Small intestine (tissue), 7 donors: ENCODE data around the gene LEUTX. TPM values are rescaled to one million over a fixed set of nuclear protein-coding genes. Genes with fewer than 3 reads are reported as not detected.
A peak's percentile ranks its signal among the peaks of the same experiment; 100 is the strongest.
"Not testable (repeated sequence)": the region's sequence is repeated elsewhere in the genome, so short reads cannot be mapped to it uniquely, and the experiment has no call there.

ENCODE experiments used
- DNase-seq, 2 donors: peaks; one replicate each; pipeline versions ENCODE4 v3.0.0 to v3.0.0-alpha.2; 2013
- FAIRE-seq: peaks from 2 replicates; lab custom pipeline; 2012; peaks lifted over from hg19 to GRCh38; lab: Jason Lieb, UNC
- H3K27ac ChIP-seq, 3 donors: one replicate each; pipeline ENCODE4 v1.5.1; 2013; ENCODE audit warnings: low read length in 2 of 3, mild to moderate bottlenecking in 2 of 3, control low read depth in 1 of 3, inconsistent platforms in 1 of 3, low read depth in 1 of 3, moderate library complexity in 1 of 3
- H3K27me3 ChIP-seq, 3 donors: one replicate each; pipeline ENCODE4 v1.6.1; 2013; ENCODE audit warnings: low read length in 3 of 3, inconsistent platforms in 1 of 3; ENCODE audit not compliant: control insufficient read depth in 3 of 3, insufficient read depth in 3 of 3
- H3K36me3 ChIP-seq, 3 donors: one replicate each; pipeline ENCODE4 v1.6.1; 2013; ENCODE audit warnings: low read length in 3 of 3, inconsistent platforms in 1 of 3, low read depth in 1 of 3, mild to moderate bottlenecking in 1 of 3, moderate library complexity in 1 of 3; ENCODE audit not compliant: control insufficient read depth in 3 of 3, insufficient read depth in 2 of 3
- H3K4me1 ChIP-seq, 3 donors: one replicate each; pipeline ENCODE4 v1.6.1; 2013; ENCODE audit warnings: low read length in 2 of 3, inconsistent platforms in 1 of 3, low read depth in 1 of 3, mild to moderate bottlenecking in 1 of 3, moderate library complexity in 1 of 3; ENCODE audit not compliant: control insufficient read depth in 3 of 3, insufficient read depth in 2 of 3
- H3K4me3 ChIP-seq, 3 donors: one replicate each; pipeline ENCODE4 v1.5.1; 2013; ENCODE audit warnings: low read length in 3 of 3, control low read depth in 1 of 3, inconsistent platforms in 1 of 3, low read depth in 1 of 3, mild to moderate bottlenecking in 1 of 3, moderate library complexity in 1 of 3
- H3K9me3 ChIP-seq, 2 donors: one replicate each; pipeline ENCODE4 v1.6.1; 2013; ENCODE audit warnings: low read depth in 1 of 2, low read length in 1 of 2; ENCODE audit not compliant: control insufficient read depth in 2 of 2, insufficient read depth in 1 of 2
- WGBS, 3 donors: extraction: QIAGEN DNeasy Blood & Tissue Kit; methylation state at CpG; one replicate each; pipeline ENCODE4 v1.1.7; 2013; 5-methylcytosine and 5-hydroxymethylcytosine counted together
- polyA plus RNA-seq, 4 donors: library from polyadenylated mRNA; stranded (reverse) in 3 of 4; unstranded in 1 of 4; fragments of 200-250 nt in 3 of 4; fragments of 120-200 nt in 1 of 4; gene quantifications; one replicate each; pipeline versions ENCODE4 v1.2.1 to v1.2.3, GENCODE V29; 2013
- donor health status: healthy with polysubstance abuse.
- donor health status: control.
- donor health status: control.
- donor health status: Bipolar disorder and iron deficiency.
- donor health status: healthy.

LEUTX gene
- polyA plus RNA-seq, 4 donors, result not detected

GRCh38 chr19:39759457-39760184 is 19.0 kb upstream of the LEUTX start:
- no peak for DNase-seq
- H3K9me3 ChIP-seq, result no peaks in the 10 kb centered on the region
- H3K27me3 ChIP-seq, result peaks cover 0 to 2% (median 0%) of the 10 kb centered on the region in 3 donors
- WGBS, 3 donors, result 56 to 64% (median 59%) methylated on average over 4 of the region's 4 CpGs
- H3K4me3 ChIP-seq, result no peak overlapping the region
- no peaks in the 10 kb centered on the region for H3K36me3 ChIP-seq
- FAIRE-seq, result no peak
- H3K4me1 ChIP-seq, result no peaks in the 10 kb centered on the region
- H3K27ac ChIP-seq, result no peak overlapping the region

- 93 to 100% (median 94%) methylated on average over 1 of the region's 1 CpG for WGBS, 3 donors
- H3K27me3 ChIP-seq, FAIRE-seq, H3K9me3 ChIP-seq, H3K36me3 ChIP-seq, DNase-seq, H3K4me1 ChIP-seq, H3K4me3 ChIP-seq, H3K27ac ChIP-seq: not testable (repeated sequence)
Measured at GRCh38 chr19:39761851-39762250, 16.8 kb upstream of the LEUTX start.

- Histone ChIP-seq H3K9me3 (peaks cover 0 to 5% of the 10 kb centered on the region in 2 donors), H3K27ac (no peak overlapping the region), H3K27me3 (no peaks in the 10 kb centered on the region), H3K4me1 (no peaks in the 10 kb centered on the region), H3K4me3 (no peak overlapping the region), H3K36me3 (no peaks in the 10 kb centered on the region)
- no peak for FAIRE-seq
- peak; percentile 49 to 61 for DNase-seq
- WGBS, 3 donors, result 43 to 45% (median 43%) methylated on average over 16 of the region's 16 CpGs
Measured at GRCh38 chr19:39765091-39766076, 13.3 kb upstream of the LEUTX start.

- Histone ChIP-seq H3K27ac (no peak overlapping the region), H3K4me3 (no peak overlapping the region), H3K9me3 (peaks cover 0 to 5% of the 10 kb centered on the region in 2 donors), H3K27me3 (no peaks in the 10 kb centered on the region), H3K4me1 (no peaks in the 10 kb centered on the region), H3K36me3 (no peaks in the 10 kb centered on the region)
- FAIRE-seq, result no peak
- no peak for DNase-seq
- 73 to 79% (median 78%) methylated on average over 8 of the region's 8 CpGs for WGBS, 3 donors
Measured at GRCh38 chr19:39768334-39768733, 10.3 kb upstream of the LEUTX start.

GRCh38 chr19:39768786-39769185 is 9.9 kb upstream of the LEUTX start:
- H3K27me3 ChIP-seq, result no peaks in the 10 kb centered on the region
- DNase-seq (no peak), FAIRE-seq (no peak)
- H3K36me3 ChIP-seq, result no peaks in the 10 kb centered on the region
- no peak overlapping the region for H3K4me3 ChIP-seq
- peaks cover 0 to 5% of the 10 kb centered on the region in 2 donors for H3K9me3 ChIP-seq
- WGBS, 3 donors, result 54 to 61% (median 58%) methylated on average over 4 of the region's 4 CpGs
- no peaks in the 10 kb centered on the region for H3K4me1 ChIP-seq
- no peak overlapping the region for H3K27ac ChIP-seq

- Histone ChIP-seq H3K27ac (no peak overlapping the region), H3K36me3 (no peaks in the 10 kb centered on the region), H3K9me3 (no peaks in the 10 kb centered on the region), H3K4me3 (no peak overlapping the region), H3K27me3 (peaks cover 0 to 5% (median 0%) of the 10 kb centered on the region in 3 donors), H3K4me1 (no peaks in the 10 kb centered on the region)
- FAIRE-seq (no peak), DNase-seq (no peak)
- WGBS, 3 donors, result 81 to 88% (median 86%) methylated on average over 3 of the region's 3 CpGs
Measured at GRCh38 chr19:39780894-39781293, 2.2 kb downstream of the LEUTX start.

GRCh38 chr19:39788244-39788643 is 9.6 kb downstream of the LEUTX start:
- FAIRE-seq (no peak), DNase-seq (no peak)
- Histone ChIP-seq H3K9me3 (peaks cover 0 to 15% of the 10 kb centered on the region in 2 donors), H3K27ac (no peak overlapping the region), H3K4me1 (no peaks in the 10 kb centered on the region), H3K4me3 (no peak overlapping the region), H3K27me3 (peaks cover 0 to 5% (median 0%) of the 10 kb centered on the region in 3 donors), H3K36me3 (no peaks in the 10 kb centered on the region)

GRCh38 chr19:39792999-39793546 is 14.4 kb downstream of the LEUTX start:
- FAIRE-seq (no peak), DNase-seq (peak; percentile 74 to 86)
- no peaks in the 10 kb centered on the region for H3K4me1 ChIP-seq
- peak overlapping the region in 2 of 3 donors; percentile 28 to 40 for H3K4me3 ChIP-seq
- peaks cover 0 to 5% (median 0%) of the 10 kb centered on the region in 3 donors for H3K27me3 ChIP-seq
- no peaks in the 10 kb centered on the region for H3K36me3 ChIP-seq
- H3K9me3 ChIP-seq, result peaks cover 0 to 4% of the 10 kb centered on the region in 2 donors
- no peak overlapping the region for H3K27ac ChIP-seq
- WGBS, 3 donors, result 0 to 1% (median 0%) methylated on average over 17 of the region's 17 CpGs
